ENCODE measurements around the gene IL34. TPM values are rescaled to one million over a fixed set of nuclear protein-coding genes. Genes with fewer than 3 reads are reported as not detected.

Gene IL34
- 100 to 1,000 TPM in 3 of 4 donors, 10 to 100 TPM in 1; 96.9 to 158 (median 129) TPM for total RNA-seq

GRCh38 chr16:70646260-70647241 lies at the start of gene IL34:
Gene IL34, plus strand, starts transcription at chr16:70646559. Its CDS starts 389 bp downstream, at chr16:70646948.
- DNase-seq (ENCODE audit: low spot score in 2 of 2), result no peak
- H3K4me3 ChIP-seq (ENCODE audit: low read depth, poor library complexity, severe bottlenecking), result no peak within 1 kb of the TSS

GRCh38 chr16:70597135-70597835 lies 49.1 kb upstream of the IL34 start:
- no peak for DNase-seq (ENCODE audit: low spot score in 2 of 2)
- intact Hi-C loops (cut with DNase I; ENCODE audit: low total_unique reads), result no loop called here
- TF ChIP-seq POLR2A (IDR thresholded peaks at IDR 0.05), result no peak
- TF ChIP-seq CTCF (IDR thresholded peaks at IDR 0.05), result no peak
- WGBS, 2 donors, result 89 to 92% methylated on average over 4 of the region's 4 CpGs
- no peak overlapping the region for H3K4me3 ChIP-seq (ENCODE audit: low read depth, poor library complexity, severe bottlenecking)

More at GRCh38 chr16:70646260-70647241, at the start of gene IL34:
- TF ChIP-seq CTCF (IDR thresholded peaks at IDR 0.05) (no peak), POLR2A (IDR thresholded peaks at IDR 0.05) (no peak)
- 67 to 85% methylated on average over 21 to 39 of the region's 39 CpGs for WGBS, 2 donors
- intact Hi-C loops (cut with DNase I; ENCODE audit: low total_unique reads), result no loop called here

DNA sequence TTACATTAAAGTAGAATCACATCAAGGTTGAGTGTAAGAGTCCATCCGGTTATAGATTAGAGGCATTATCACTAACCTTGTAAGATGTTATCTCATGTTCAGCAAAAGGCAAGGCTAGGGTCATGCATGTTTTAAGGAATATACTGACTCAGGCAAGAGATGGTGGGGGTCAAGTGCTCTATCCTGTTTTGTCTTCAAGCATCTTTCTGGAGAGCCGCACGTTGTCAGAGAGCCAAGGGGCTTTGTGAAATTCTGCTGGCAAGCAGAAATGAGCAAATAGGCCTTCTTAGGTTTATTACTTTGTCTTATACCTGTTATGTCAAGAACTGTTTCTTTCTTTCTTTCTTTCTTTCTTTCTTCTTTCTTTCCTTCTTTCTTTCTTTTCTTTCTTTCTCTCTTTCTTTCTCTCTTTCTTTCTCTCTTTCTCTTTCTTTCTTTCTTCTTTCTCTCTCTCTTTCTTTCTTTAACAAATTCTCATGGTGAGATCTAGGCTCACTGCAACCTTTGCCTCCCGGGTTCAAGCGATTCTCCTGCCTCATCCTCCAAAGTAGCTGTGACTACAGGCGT lies 47.3 kb upstream of the IL34 start:
- 74 to 81% methylated on average over 6 of the region's 6 CpGs for WGBS, 2 donors
- intact Hi-C loops (cut with DNase I; ENCODE audit: low total_unique reads), result no loop called here
- TF ChIP-seq POLR2A (IDR thresholded peaks at IDR 0.05) (no peak), CTCF (IDR thresholded peaks at IDR 0.05) (no peak)
- no peak overlapping the region for H3K4me3 ChIP-seq (ENCODE audit: low read depth, poor library complexity, severe bottlenecking)
- DNase-seq (ENCODE audit: low spot score in 2 of 2), result no peak

- DNase-seq (ENCODE audit: low spot score in 2 of 2), result no peak
- WGBS, 2 donors, result 91 to 92% methylated on average over 3 of the region's 3 CpGs
- no peak overlapping the region for H3K4me3 ChIP-seq (ENCODE audit: low read depth, poor library complexity, severe bottlenecking)
- no peak for TF ChIP-seq POLR2A (IDR thresholded peaks at IDR 0.05)
- TF ChIP-seq CTCF (IDR thresholded peaks at IDR 0.05), result no peak
- intact Hi-C loops (cut with DNase I; ENCODE audit: low total_unique reads), result no loop called here
Measured at GRCh38 chr16:70600730-70601129, 45.6 kb upstream of the IL34 start.

GRCh38 chr16:70601576-70602575 lies 44.5 kb upstream of the IL34 start:
- DNase-seq (ENCODE audit: low spot score in 2 of 2), result no peak
- no peak for TF ChIP-seq CTCF (IDR thresholded peaks at IDR 0.05)
- TF ChIP-seq POLR2A (IDR thresholded peaks at IDR 0.05), result no peak
- WGBS, 2 donors, result 71 to 75% methylated on average over 7 to 8 of the region's 8 CpGs
- intact Hi-C loops (cut with DNase I; ENCODE audit: low total_unique reads), result no loop called here
- no peak overlapping the region for H3K4me3 ChIP-seq (ENCODE audit: low read depth, poor library complexity, severe bottlenecking)
